Measurements from ENCODE around the gene RASSF6.

DNA sequence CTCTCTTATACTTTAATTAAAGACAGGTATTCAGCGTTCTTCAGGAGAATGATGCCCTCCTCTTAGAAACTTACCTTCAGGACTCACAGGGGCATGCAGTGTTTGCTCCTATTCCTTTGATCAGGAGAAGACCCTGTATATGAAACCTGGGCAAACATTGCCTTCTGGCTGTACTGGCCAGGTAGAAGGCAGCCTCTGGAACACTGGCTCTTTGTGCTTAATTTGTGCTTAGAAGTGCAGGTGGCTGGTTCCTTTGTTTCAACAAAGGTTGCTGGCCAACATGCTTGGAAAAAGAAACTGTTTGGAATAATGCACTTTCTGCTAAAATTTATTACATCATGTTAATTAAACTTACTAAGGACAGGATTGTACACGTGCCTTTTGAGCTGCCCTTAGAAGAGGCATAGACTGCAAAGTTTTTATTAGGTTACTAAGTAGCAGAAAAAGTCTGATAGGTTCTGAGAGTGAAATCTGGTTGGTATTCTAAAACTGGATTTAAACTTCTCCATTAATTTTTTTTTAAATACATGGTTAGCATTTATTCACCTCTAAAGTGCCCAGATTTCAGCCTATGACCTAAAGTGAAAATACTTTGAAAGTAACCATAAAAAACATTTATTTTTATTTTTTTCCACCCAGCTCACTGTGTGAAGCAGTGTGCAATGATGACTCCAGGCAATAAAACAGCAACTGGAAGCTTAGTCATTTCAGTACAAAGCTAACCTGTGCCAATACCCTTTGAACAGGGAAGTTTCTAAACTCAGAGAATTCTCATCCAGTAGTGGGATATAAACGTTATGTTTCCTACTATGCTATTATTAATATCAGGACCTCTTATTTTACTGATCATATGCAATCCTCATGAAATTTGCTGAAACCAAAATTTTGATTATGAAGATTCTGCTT, 11.3 kb downstream of the RASSF6 start:
- TF ChIP-seq, protein P1, sequence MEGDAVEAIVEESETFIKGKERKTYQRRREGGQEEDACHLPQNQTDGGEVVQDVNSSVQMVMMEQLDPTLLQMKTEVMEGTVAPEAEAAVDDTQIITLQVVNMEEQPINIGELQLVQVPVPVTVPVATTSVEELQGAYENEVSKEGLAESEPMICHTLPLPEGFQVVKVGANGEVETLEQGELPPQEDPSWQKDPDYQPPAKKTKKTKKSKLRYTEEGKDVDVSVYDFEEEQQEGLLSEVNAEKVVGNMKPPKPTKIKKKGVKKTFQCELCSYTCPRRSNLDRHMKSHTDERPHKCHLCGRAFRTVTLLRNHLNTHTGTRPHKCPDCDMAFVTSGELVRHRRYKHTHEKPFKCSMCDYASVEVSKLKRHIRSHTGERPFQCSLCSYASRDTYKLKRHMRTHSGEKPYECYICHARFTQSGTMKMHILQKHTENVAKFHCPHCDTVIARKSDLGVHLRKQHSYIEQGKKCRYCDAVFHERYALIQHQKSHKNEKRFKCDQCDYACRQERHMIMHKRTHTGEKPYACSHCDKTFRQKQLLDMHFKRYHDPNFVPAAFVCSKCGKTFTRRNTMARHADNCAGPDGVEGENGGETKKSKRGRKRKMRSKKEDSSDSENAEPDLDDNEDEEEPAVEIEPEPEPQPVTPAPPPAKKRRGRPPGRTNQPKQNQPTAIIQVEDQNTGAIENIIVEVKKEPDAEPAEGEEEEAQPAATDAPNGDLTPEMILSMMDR (IDR thresholded peaks at IDR 0.05): no peak
- no peak for TF ChIP-seq ZFX (IDR thresholded peaks at IDR 0.05; ENCODE audit: borderline replicate concordance)
